ENCODE results near the gene SAMD5.

Gene SAMD5

DNA sequence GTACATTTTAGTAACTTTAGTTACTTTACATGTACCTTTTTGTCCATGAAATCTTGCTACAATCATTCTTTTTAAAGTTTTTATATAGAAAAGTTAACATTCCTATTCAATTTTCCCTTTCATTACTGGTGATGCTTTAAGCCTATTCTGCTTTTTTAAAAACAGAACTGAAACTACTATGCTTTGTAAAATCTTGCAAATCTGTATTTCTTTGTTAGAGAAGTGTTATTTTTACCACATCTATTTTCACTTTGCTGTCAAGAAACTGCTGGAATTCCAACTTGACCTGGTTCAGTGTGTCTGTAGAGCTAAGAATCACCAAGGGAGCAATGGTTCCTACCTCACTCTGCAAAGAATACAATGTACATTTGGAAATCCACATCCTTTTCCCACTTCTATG lies 21.8 kb upstream of the SAMD5 start:
- DNase-seq (ENCODE audit: low read depth), result no peak
- TF ChIP-seq, protein P1, sequence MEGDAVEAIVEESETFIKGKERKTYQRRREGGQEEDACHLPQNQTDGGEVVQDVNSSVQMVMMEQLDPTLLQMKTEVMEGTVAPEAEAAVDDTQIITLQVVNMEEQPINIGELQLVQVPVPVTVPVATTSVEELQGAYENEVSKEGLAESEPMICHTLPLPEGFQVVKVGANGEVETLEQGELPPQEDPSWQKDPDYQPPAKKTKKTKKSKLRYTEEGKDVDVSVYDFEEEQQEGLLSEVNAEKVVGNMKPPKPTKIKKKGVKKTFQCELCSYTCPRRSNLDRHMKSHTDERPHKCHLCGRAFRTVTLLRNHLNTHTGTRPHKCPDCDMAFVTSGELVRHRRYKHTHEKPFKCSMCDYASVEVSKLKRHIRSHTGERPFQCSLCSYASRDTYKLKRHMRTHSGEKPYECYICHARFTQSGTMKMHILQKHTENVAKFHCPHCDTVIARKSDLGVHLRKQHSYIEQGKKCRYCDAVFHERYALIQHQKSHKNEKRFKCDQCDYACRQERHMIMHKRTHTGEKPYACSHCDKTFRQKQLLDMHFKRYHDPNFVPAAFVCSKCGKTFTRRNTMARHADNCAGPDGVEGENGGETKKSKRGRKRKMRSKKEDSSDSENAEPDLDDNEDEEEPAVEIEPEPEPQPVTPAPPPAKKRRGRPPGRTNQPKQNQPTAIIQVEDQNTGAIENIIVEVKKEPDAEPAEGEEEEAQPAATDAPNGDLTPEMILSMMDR (IDR thresholded peaks at IDR 0.05; ENCODE audit: low read length, missing control alignments), result no peak
- no peak overlapping the region for H3K4me3 ChIP-seq (replicated peaks; ENCODE audit: low read depth, low read length)

DNA sequence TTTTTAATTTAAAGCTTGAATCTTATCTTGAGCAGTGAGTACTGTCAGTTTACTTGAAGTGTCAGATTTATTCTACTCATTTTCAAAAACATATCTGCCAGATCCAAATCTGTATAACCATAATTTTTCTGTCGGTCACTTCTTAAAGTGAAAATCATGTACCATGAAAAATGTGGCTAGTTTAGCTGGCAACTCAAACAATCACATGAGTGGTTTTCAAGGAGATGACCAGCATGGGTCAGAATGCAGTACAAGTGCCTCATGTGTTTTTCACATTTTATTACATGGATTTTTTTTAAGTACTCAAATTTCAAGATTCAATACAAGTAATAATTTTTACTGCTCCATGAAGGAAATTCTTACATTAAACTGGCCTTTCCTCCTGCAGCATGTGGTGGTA lies 11.0 kb upstream of the SAMD5 start:
- no peak for DNase-seq (ENCODE audit: low read depth)
- no peak overlapping the region for H3K4me3 ChIP-seq (replicated peaks; ENCODE audit: low read depth, low read length)
- TF ChIP-seq, protein P1 (IDR thresholded peaks at IDR 0.05; ENCODE audit: low read length, missing control alignments), result no peak

DNA sequence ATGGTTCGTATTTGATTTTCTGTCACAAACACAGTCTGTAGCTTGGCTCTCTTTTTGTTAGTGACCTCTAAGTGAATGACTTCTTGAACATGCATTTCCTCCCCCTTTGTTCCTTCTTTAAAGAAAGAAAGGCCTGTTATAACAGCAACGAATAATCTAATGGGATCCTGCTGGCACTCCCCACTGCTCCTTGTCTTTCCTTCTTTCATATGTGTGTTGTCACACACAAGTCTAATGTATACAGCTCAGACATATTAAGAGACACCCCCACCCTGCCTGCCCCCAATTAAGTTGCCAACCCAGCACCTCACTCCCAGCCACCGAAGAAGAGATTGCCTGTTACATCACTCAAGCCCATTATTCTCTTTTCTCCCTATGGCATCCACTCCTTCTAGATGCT lies 4.9 kb upstream of the SAMD5 start:
- no peak overlapping the region for H3K4me3 ChIP-seq (replicated peaks; ENCODE audit: low read depth, low read length)
- no peak for DNase-seq (ENCODE audit: low read depth)
- TF ChIP-seq, protein P1 (IDR thresholded peaks at IDR 0.05; ENCODE audit: low read length, missing control alignments), result no peak

DNA sequence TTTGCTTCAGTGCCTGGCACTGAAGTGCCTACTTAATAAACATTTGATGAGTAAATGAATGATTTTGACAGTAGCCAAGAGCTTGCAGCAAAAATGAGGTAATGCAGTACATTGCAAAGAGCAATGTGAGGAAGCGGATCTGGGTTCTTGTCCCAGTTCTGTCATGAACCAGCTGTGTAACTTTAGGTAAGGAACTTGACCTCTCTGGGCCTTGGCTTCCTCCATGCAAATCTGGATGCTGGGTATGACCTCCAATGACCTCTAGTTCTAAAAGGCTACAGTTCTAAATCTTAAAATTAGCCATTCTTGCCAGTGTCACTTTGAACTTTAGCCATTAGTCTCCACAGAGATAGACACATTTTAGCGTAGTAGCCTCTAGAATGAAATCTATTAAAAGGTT lies 3.6 kb upstream of the SAMD5 start:
- no peak overlapping the region for H3K4me3 ChIP-seq (replicated peaks; ENCODE audit: low read depth, low read length)
- no peak for DNase-seq (ENCODE audit: low read depth)
- TF ChIP-seq, protein P1 (IDR thresholded peaks at IDR 0.05; ENCODE audit: low read length, missing control alignments), result no peak

- peak; percentile 55 for DNase-seq (ENCODE audit: low read depth)
- H3K4me3 ChIP-seq (replicated peaks; ENCODE audit: low read depth, low read length), result no peak overlapping the region
- TF ChIP-seq, protein P1 (IDR thresholded peaks at IDR 0.05; ENCODE audit: low read length, missing control alignments), result peak; percentile 73
Observed at GRCh38 chr6:147506704-147507114, 1.8 kb upstream of the SAMD5 start.

GRCh38 chr6:147507162-147508041 lies 1.1 kb upstream of the SAMD5 start:
- peak overlapping the region; percentile 58 for H3K4me3 ChIP-seq (replicated peaks; ENCODE audit: low read depth, low read length)
- DNase-seq (ENCODE audit: low read depth), result no peak
- TF ChIP-seq, protein P1 (IDR thresholded peaks at IDR 0.05; ENCODE audit: low read length, missing control alignments), result no peak
